ENCODE measurements around the gene RAPGEF5.

- no peak for TF ChIP-seq RXRA (IDR thresholded peaks at IDR 0.05; ENCODE audit: borderline replicate concordance, low read depth)
- TF ChIP-seq CTCF (IDR thresholded peaks at IDR 0.05), result no peak
- TF ChIP-seq USF1 (IDR thresholded peaks at IDR 0.05; ENCODE audit: borderline replicate concordance, low read depth), result no peak
- TF ChIP-seq CHD2 (IDR thresholded peaks at IDR 0.05; ENCODE audit: low read length, partially characterized antibody), result no peak
- TF ChIP-seq EZH2phosphoT487 (IDR thresholded peaks at IDR 0.05; ENCODE audit: borderline replicate concordance, low read depth), result no peak
- TF ChIP-seq POLR2AphosphoS5 (IDR thresholded peaks at IDR 0.05; ENCODE audit: low read depth, low read length), result no peak
- TF ChIP-seq MAX (IDR thresholded peaks at IDR 0.05; ENCODE audit: low read depth), result no peak
- TF ChIP-seq RAD21 (IDR thresholded peaks at IDR 0.05; ENCODE audit: low read length), result no peak
Observed at GRCh38 chr7:22329816-22330524, 27.0 kb downstream of the RAPGEF5 start.
